Colon (tissue), 2 donors: ENCODE results near the gene TBL3.

ENCODE experiments used
- FAIRE-seq: peaks from 2 replicates; lab custom pipeline; 2012; peaks lifted over from hg19 to GRCh38; lab: Jason Lieb, UNC
- donor health status: control.
- donor health status: control.

Gene TBL3

DNA sequence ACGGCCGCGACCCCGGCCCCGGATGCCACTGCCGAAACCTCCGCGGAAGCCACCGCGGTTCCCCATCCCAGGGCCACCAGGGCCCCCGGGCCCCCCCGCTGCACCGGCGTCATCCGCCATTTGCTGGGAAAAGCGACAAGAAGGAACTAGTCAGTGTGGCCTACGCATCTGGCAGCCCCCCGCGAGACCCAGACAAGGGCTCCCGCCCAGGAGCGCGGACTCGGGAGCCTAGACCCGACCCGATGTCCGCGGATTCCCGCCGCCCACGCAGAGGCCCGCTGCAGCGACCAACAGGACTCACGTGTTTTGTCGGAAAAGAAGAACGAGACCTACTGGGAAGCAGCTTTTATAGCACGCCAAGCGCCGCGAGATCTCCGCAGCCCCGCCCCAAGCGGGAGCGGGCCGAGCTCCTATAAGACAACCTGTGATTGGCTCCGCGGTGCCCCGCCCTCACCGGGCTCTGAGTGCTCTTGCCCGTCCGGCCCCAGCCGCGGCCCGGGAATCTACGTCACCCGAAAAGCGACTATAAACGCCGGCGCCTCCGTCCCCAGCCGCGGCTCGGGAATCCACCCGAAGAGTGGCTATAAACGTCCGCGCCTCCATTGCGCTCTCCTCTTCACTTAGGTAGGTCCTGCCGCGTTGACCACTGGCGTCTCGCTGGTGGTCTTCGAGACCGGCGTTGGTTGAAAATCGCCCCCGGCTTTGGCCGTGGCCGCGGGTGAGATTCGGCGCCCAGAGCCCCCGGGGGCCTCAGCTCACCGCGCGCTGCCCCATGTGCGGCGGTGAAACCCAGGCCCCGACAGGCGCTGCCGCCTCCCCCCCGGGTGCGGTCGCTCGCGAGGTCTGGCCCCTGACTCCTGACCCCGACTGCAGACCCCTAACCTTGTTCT lies 7.1 kb upstream of the TBL3 start, which contains the start of gene RPS2:
Gene RPS2 (minus strand): TSS at position 321 of the 890 bp plus-strand sequence. CDS start 201 bp downstream, at position 120.
- peak; percentile 33 for FAIRE-seq

DNA sequence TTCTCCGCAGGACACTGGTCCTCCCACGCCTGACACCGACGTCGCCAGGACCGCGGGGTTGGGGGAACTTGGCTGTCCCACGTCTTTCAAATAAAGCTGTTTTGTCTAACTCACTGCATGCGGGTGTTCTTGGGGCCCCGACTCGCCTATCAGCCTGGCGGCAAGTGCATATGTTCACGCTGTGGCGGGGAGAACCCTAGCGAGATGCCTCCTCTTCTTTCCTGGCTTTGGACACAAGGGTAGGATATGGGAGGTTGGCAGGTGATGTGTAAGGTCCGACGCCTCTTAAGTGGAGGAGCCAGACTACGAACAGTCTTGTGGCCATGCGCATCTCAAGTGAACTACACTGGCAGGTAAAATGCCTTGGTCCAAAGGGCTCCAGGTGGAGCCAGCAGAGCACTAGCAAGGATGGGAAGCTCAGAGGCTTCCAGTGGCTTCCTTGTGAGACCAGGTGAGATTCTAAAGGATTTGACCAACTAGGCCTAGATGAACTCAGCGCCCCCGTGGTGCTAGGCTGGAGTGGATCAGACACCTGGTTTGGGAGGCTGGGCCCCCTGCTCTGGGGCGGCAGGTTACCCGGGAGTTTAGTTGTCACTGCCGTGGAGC lies 6.4 kb upstream of the TBL3 start:
- no peak for FAIRE-seq

DNA sequence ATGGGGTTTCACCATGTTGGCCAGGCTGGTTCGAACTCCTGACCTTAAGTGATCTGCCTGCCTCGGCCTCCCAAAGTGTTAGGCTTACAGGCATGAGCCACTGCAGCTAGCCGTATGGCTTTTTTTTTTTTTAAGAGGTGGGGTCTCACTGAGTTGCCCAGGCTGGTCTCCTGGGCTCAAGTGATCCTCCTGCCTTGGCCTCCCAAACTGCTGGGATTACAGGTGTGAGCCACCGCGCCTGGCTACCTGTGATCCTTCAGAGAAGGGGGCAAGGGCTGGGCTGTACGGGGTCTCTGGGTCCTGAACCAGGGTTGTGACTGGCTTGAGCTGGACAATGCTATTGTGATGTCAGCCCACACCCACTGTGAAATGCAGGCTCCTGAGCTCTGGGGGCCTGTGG lies 5.4 kb upstream of the TBL3 start, which contains the start of gene RNF151:
Gene RNF151 (plus strand): TSS at position 397 of the 400 bp plus-strand sequence. CDS start 26 bp downstream, outside the sequence.
- FAIRE-seq, result no peak

DNA sequence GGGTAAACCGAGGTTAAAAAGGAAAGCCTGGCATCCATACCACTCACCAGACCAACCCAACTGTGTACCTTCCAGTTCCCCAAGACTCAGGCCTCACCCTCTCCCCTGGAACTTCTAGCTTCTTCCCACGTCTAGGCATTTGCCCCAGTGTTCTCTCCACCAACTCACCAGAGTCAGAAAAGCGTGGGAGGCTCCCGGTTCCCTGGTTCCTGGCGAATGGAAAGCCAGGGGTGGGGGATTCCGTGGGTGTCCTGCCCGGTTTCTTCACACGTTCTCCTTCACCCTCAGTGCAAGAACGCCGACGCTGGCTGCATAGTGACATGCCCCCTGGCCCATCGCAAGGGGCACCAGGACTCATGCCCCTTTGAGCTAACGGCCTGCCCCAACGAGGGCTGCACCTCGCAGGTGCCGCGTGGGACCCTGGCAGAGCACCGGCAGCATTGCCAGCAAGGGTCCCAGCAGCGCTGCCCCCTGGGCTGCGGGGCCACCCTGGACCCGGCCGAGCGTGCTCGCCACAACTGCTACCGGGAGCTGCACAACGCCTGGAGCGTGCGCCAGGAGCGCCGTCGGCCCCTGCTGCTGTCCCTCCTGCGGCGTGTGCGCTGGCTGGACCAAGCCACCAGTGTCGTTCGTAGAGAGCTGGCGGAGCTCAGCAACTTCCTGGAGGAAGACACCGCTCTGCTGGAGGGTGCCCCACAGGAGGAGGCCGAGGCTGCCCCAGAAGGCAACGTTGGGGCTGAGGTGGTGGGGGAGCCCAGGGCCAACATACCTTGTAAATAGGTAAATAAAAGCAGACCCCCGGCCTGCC lies 3.5 kb upstream of the TBL3 start:
- FAIRE-seq, result no peak

DNA sequence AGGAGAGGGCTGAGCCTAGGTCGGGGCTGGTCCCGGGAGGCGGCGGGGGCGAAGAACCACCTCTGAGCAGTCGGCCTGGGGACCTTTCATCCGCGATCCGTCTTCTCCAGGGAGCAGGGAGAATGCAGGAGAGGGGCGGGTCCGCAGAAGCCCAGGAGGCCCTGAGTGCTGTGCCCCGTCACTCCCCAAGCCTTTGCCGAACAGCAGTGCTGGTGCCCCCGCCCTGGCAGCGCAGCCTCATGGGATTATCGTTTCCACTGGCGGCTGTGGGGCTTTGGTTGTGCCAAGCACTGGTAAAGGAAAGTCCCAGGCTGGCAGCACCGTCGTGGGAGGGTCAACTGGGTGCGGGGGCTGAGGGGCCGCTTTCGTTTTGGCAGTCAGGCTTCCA lies 631 bp downstream of the TBL3 start:
- FAIRE-seq, result no peak

DNA sequence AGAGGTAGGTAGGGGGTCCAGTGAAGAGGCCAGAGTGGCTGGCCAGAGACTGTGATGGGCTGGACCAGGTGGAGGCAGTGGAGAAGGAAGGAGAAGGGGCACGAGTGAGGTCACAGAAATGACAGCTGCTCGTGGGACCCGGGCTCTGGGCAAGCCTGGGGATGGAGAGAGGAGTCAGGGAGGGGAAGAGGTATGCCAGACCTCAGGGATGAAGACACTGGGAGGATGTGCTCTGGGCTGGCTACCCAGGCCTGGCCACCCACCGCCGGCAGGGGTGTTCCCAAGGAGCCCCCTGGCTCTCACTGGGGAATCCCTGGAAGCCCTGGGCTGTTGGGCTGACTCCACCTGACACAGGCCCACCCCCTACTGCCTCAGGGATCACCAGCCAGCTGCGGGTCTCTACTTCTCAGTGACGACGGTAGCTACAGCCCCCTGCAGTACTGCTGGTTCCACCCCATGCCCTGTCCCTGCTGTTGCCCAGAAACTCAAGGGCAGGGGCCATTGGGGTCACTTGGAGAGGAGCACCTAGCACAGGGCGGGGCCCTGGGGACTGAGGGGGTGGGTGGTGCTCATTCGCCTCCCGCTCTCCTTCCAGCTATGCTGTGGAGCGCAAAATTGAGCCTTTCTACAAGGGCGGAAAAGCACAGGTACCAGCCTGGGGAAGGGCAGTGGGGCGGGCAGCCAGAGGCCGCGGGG lies 1.8 kb downstream of the TBL3 start:
- FAIRE-seq, result no peak

DNA sequence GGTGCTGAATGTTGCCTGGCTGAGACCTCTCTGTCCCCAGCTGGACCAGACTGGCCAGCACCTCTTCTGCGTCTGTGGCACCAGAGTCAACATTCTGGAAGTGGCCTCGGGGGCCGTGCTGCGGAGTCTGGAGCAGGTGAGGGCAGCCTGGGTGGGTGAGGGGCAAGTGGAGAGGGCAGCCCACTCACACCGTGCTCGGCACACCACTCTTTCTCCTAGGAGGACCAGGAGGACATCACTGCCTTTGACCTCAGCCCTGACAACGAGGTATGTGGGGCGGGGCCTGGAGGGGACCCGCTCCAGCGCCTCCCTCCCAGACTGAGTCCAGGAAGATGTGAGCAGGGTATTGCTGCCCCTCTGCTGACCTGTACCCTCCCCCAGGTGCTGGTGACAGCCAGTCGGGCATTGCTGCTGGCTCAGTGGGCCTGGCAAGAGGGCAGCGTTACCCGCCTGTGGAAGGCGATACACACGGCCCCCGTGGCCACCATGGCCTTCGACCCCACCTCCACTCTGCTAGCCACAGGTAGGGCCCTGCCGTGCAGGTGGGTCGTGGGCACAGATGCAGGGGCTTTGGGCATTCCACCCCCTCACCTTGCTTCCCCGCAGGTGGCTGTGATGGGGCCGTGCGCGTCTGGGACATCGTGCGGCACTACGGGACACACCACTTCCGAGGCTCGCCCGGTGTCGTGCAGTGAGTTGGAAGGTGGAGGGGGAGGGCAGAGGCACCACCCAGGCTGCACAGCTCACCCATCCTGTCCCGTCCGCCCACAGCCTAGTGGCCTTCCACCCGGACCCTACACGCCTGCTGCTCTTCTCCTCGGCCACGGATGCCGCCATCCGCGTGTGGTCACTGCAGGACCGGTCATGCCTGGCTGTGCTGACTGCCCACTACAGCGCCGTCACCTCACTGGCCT lies 2.6 kb downstream of the TBL3 start:
- no peak for FAIRE-seq

DNA sequence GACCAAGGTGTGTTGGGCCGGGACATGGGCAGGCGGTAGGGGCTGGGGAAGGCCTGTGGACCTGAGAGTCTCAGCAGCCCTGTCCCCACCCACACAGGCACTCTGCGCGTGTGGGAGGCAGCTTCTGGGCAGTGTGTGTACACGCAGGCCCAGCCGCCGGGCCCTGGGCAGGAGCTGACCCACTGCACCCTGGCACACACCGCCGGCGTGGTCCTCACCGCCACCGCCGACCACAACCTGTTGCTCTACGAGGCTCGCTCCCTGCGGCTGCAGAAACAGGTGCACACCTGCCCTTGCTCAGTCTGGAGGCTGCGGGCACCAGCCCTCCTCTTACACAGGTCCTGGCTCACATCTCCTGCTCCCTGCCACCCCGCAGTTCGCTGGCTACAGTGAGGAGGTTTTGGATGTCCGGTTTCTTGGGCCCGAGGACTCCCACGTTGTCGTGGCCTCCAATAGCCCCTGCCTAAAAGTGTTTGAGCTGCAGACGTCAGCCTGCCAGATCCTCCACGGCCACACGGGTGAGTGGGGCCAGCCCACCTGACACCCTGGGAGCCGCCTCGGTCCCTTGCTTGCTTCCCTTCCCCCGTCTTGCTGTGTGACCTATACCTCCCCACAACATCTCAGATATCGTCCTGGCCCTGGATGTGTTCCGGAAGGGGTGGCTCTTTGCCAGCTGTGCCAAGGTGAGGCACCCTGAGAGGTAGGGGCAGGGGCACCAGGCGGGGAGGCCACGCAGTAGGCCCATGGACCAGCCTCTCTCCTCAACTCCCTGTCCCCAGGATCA lies 3.8 kb downstream of the TBL3 start:
- FAIRE-seq, result no peak

DNA sequence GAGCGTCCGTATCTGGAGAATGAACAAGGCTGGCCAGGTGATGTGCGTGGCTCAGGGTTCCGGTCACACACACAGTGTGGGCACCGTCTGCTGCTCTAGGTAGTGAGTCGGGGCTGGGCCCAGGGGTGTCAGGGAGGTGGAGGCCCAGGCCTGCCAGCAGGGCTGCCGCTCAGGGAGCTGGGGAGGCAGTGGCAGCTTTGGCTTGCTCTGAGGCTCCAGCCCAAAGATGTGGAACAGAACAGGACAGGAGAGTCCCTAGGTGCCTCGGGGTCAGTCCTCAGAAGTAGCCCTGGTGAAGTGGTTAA lies 4.3 kb downstream of the TBL3 start:
- no peak for FAIRE-seq

DNA sequence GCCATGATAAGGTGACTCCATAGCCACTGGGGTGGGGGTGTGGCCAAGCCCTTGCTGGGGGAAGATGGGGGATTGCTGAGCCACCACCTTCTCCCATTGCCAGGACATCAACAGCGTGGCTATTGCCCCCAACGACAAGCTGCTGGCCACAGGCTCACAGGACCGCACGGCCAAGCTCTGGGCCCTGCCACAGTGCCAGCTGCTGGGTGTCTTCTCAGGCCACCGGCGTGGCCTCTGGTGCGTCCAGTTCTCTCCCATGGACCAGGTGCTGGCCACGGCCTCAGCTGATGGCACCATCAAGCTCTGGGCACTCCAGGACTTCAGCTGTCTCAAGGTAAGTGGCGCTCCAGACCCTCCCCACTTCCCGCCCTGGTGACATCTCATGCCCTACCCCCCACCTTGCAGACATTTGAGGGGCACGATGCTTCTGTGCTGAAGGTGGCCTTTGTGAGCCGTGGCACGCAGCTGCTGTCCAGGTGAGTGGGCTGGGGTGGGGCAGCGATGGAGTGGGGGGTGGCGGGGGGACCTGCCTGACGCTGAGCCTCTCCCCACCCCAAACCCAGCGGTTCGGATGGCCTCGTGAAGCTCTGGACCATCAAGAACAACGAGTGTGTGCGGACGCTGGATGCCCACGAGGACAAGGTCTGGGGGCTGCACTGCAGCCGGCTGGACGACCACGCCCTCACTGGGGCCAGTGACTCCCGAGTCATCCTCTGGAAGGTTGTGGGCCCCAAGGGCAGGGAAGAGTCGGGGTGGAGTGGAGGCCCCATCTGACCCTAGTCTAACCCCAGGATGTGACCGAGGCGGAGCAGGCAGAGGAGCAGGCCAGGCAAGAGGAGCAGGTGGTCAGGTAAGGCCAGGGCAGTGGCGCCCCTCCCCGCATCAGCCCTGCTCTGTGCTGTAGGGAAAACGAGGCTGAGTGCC lies 5.4 kb downstream of the TBL3 start:
- FAIRE-seq, result no peak

DNA sequence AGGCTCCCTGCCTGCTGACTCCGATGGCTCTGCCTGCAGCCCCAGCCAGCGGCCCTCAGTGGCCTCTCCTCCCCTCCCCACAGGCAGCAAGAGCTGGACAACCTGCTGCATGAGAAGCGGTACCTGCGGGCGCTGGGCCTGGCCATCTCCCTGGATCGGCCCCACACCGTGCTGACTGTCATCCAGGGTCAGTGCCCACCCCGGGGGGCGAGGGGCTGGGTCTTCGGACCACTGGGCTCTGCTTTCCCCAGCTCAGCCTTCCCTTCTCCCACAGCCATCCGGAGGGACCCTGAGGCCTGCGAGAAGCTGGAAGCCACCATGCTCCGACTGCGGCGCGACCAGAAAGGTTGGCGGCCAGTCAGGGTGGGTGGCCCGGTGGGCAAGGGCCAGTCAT lies 6.0 kb downstream of the TBL3 start:
- no peak for FAIRE-seq

DNA sequence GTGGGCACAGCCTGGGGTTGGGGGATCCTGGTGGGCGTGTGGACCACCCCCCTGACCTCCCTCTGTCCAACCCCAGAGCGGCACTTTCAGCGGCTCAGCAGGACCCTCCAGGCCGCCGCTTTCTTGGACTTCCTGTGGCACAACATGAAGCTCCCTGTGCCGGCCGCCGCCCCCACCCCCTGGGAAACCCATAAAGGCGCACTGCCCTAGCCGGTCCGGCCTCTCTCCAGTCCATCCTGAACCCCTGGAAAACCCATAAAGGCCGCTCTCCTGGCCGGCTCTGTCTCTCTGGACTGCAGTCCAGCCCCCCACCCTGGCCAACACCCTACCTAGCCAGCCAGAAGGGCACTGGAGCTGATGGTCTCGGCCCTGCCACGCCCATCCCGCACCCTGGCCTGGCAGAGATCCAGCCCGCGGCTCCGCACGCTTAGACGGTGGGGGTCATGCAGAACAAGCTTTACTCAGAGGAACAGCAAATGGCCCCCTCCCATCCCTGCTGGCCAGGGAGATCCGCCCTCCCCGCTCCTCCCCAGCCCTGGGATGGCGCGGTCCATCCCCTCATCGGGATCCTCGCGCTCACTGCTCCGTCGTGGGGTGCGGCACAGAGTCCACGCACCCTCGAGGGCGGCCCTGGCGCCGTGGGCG lies 6.7 kb downstream of the TBL3 start:
- FAIRE-seq, result no peak

DNA sequence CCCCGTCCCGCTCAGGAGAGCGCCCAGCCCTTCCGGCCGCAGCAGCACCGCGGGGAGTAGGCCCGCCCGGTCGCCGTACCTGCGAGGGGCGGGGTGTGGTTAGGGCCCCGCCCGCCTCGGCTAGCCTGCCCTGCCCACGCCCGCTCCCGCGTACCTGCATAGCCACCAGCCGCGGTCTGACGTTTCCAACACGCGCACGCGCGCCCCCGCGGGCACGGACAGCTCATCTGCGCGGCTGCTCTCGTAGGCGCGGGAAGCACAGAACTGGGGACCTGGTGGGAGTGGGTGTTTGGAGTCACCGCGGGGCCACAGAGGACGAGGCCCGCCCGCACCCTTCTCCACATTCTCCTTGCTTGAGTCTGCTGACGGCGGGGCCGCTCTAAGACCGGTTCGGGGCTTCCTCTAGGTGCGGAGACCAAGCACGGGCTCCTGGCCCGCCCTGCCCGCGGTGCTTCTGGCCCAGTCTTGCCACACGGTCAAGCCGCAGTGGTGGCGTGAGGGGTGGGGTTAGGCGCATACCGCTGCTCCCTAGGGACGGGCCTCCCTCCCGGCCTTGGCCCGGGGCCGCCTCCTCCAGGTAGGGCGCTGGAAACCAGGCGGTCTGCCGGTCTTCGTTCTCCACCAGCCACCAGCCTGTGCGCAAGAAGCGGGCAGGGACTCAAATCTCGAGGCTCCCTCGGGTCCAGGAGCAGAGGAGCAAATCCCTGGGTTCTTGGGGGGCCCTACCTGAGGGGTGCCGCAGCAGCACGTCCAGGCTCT lies 7.6 kb downstream of the TBL3 start:
- FAIRE-seq, result no peak

DNA sequence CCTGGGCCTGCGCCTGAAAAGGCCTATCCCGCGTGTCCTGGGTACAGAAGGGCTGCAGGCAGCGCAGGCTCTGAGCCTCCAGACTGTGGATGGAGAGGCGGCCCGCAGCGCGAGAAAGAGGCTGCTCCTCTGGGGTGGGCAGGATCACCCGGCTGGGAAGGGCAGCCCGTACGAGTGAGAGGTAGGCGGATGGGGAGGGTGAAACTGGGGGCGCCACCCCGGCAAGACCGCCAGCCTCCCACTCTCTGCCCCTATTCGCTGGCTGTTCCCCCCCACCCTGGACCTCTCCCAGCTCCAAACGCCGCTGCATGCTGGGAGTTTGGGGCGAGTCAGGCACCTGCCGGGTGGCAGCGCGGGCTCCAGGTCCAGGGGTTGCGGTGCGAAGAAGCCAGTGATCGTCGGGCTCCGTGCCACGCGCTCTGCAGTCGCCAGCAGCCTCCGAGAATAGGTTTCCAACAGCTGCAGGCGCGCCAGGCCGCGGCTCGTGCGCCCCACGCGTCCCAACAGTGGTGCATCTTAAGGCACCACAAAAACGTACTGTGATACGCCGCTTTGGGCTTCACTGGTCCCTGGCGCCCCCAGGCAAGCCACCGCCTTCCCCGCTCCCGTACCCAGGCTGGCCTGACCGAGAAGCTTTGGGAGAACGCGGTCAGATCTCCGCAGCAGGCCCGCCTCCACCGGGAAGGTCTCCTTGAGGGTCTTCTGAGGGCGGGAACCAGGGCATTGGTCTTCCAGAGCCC lies 8.3 kb downstream of the TBL3 start:
- FAIRE-seq, result no peak

DNA sequence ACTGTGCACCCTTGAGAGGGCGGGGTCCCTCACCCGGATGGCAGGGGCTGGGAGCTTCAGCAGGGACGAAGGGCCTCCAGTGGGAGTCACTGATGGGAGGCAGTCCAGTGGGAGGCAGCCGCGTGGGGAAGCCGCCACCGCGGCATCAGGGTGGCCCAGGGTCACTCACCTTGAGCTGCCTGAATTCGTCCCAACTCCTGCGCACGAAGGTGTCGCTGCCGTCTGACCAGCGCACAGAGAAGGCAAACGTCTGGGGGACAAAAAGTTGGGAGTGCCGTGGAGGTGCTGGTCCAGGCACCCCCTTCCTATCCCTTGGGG lies 8.9 kb downstream of the TBL3 start:
- no peak for FAIRE-seq

DNA sequence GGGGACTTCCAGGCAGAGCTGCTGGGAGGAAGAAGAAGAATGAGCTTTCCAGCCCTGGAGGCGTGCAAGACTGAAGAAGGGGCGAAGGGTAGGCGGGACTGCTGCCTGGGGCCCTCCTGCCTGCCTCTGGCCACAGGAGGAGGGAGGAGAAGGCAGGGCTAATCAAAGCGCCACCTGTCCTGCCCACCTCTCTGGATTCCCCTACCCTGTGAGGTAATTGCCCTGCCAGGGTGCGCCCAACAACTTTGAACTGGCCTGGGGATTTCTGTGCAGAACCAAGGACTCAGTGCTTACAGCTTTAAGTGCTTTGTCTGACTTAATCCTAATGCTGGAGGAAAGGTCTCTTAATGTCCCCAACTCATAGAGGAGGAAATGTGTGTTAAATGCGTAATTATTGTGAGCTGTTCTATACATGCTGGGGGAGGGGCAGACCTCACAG lies 9.6 kb downstream of the TBL3 start, which contains the start of gene NOXO1:
Gene NOXO1 (minus strand): TSS at position 72 of the 439 bp plus-strand sequence. CDS start 290 bp downstream, outside the sequence.
- FAIRE-seq, result no peak

DNA sequence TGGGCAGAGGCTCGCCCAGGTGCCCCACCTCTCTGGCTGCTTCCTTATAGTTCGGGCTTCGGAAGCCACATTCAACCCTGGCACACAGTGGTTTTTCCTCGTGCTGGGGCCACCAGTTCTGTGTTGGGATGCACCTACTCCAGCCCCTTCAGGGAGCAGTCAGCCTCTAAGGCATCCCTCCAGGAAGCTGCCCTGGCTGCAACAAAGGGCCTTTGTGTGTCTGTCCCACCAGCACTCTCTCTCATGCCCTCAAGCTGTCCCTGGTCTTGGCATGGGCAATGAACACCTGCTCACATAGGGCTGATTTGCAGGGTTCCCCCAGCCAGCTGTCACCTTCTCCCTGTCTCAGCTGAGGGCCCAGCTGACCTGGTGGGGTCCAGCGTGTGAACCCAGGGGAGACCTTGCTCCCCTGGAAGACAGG lies 10.2 kb downstream of the TBL3 start:
- FAIRE-seq, result no peak
